ENCODE data around the gene SRD5A2.

- TF ChIP-seq CTCF (IDR thresholded peaks at IDR 0.05) (no peak), POLR2AphosphoS5 (IDR thresholded peaks at IDR 0.05) (no peak), EP300 (IDR thresholded peaks at IDR 0.05) (no peak), POLR2A (IDR thresholded peaks at IDR 0.05) (no peak)
Measured at GRCh38 chr2:31561823-31562222, 18.9 kb downstream of the SRD5A2 start.
